Measurements from ENCODE around the gene FAM234A. TPM values are rescaled to one million over a fixed set of nuclear protein-coding genes. Genes with fewer than 3 reads are reported as not detected.

Gene FAM234A
- total RNA-seq, 1 donor from 2014 or later = 11.3 TPM

- Histone ChIP-seq H3K4me3 (ENCODE audit: low read depth, low read length) (no peak overlapping the region), H3K27me3 (ENCODE audit: control insufficient read depth, insufficient read depth, low read length) (no peaks in the 10 kb centered on the region), H3K36me3 (ENCODE audit: control insufficient read depth, insufficient read depth, low read length) (peaks cover 30% of the 10 kb centered on the region)
- TF ChIP-seq CTCF (IDR thresholded peaks at IDR 0.05; ENCODE audit: insufficient read depth, low read length, severe bottlenecking) = no peak
- FAIRE-seq (no peak), DNase-seq (ENCODE audit: low read depth) (no peak)
Measured at GRCh38 chr16:297832-298231, 63.2 kb downstream of the FAM234A start.

- no peak for FAIRE-seq
- H3K36me3 ChIP-seq (ENCODE audit: control insufficient read depth, insufficient read depth, low read length) = peaks cover 26% of the 10 kb centered on the region
- H3K4me3 ChIP-seq (ENCODE audit: low read depth, low read length) = no peak overlapping the region
- H3K27me3 ChIP-seq (ENCODE audit: control insufficient read depth, insufficient read depth, low read length) = no peaks in the 10 kb centered on the region
- DNase-seq (ENCODE audit: low read depth) = no peak
- TF ChIP-seq CTCF (IDR thresholded peaks at IDR 0.05; ENCODE audit: insufficient read depth, low read length, severe bottlenecking) = no peak
Measured at GRCh38 chr16:301235-301634, 66.6 kb downstream of the FAM234A start.

- H3K27me3 ChIP-seq (ENCODE audit: control insufficient read depth, insufficient read depth, low read length) = no peaks in the 10 kb centered on the region
- peaks cover 24% of the 10 kb centered on the region for H3K36me3 ChIP-seq (ENCODE audit: control insufficient read depth, insufficient read depth, low read length)
- no peak for DNase-seq (ENCODE audit: low read depth)
- H3K4me3 ChIP-seq (ENCODE audit: low read depth, low read length) = no peak overlapping the region
- TF ChIP-seq CTCF (IDR thresholded peaks at IDR 0.05; ENCODE audit: insufficient read depth, low read length, severe bottlenecking) = no peak
- no peak for FAIRE-seq
Measured at GRCh38 chr16:301950-302349, 67.3 kb downstream of the FAM234A start.

- Histone ChIP-seq H3K27me3 (ENCODE audit: control insufficient read depth, insufficient read depth, low read length) (no peaks in the 10 kb centered on the region), H3K36me3 (ENCODE audit: control insufficient read depth, insufficient read depth, low read length) (peaks cover 24% of the 10 kb centered on the region), H3K4me3 (ENCODE audit: low read depth, low read length) (no peak overlapping the region)
- FAIRE-seq (no peak), DNase-seq (ENCODE audit: low read depth) (no peak)
- no peak for TF ChIP-seq CTCF (IDR thresholded peaks at IDR 0.05; ENCODE audit: insufficient read depth, low read length, severe bottlenecking)
Measured at GRCh38 chr16:303760-304505, 69.3 kb downstream of the FAM234A start.

GRCh38 chr16:305916-306626, 71.5 kb downstream of the FAM234A start:
- Histone ChIP-seq H3K36me3 (ENCODE audit: control insufficient read depth, insufficient read depth, low read length) (peaks cover 28% of the 10 kb centered on the region), H3K4me3 (ENCODE audit: low read depth, low read length) (no peak overlapping the region), H3K27me3 (ENCODE audit: control insufficient read depth, insufficient read depth, low read length) (no peaks in the 10 kb centered on the region)
- TF ChIP-seq CTCF (IDR thresholded peaks at IDR 0.05; ENCODE audit: insufficient read depth, low read length, severe bottlenecking) = no peak
- DNase-seq (ENCODE audit: low read depth) = peak; percentile 82
- FAIRE-seq = peak; percentile 96
